Inflammatory macrophage treated with lipopolysaccharide for 1 hour (primary cell): ENCODE data around the gene TLR6.

Source experiments
- DNase-seq, 2 donors: peaks; one replicate each; pipeline ENCODE4 v3.0.0-alpha.2; 2020 to 2022

TLR6 gene

GRCh38 chr4:38867478-38868058, 11.0 kb upstream of the TLR6 start, which contains the start of gene FAM114A1:
Gene FAM114A1, plus strand, starts transcription at chr4:38867806. Its CDS starts 10,273 bp downstream, at chr4:38878079.
- peak; percentile 78 to 80 for DNase-seq

- no peak for DNase-seq
Measured at GRCh38 chr4:38866973-38867477, 10.4 kb upstream of the TLR6 start.

- no peak for DNase-seq
Measured at GRCh38 chr4:38865445-38865844, 8.8 kb upstream of the TLR6 start.

GRCh38 chr4:38861791-38862190, 5.2 kb upstream of the TLR6 start:
- DNase-seq, result no peak

- peak; percentile 57 to 83 for DNase-seq
Measured at GRCh38 chr4:38860788-38861424, 4.3 kb upstream of the TLR6 start.

GRCh38 chr4:38859501-38859900, 2.9 kb upstream of the TLR6 start:
- no peak for DNase-seq

GRCh38 chr4:38858097-38858420, 1.4 kb upstream of the TLR6 start:
- DNase-seq, result no peak

GRCh38 chr4:38857354-38858096, 908 bp upstream of the TLR6 start:
- peak; percentile 84 to 93 for DNase-seq

GRCh38 chr4:38856046-38856445, 571 bp downstream of the TLR6 start:
- peak; percentile 47 to 51 for DNase-seq

- no peak for DNase-seq
Measured at GRCh38 chr4:38855466-38855865, 1.2 kb downstream of the TLR6 start.

- DNase-seq, result no peak
Measured at GRCh38 chr4:38846015-38846414, 10.6 kb downstream of the TLR6 start.

- DNase-seq, result no peak
Measured at GRCh38 chr4:38842994-38843393, 13.6 kb downstream of the TLR6 start.

GRCh38 chr4:38837849-38838248, 18.8 kb downstream of the TLR6 start:
- DNase-seq, result no peak

- no peak for DNase-seq
Measured at GRCh38 chr4:38837334-38837733, 19.3 kb downstream of the TLR6 start.

GRCh38 chr4:38834570-38834969, 22.0 kb downstream of the TLR6 start:
- no peak for DNase-seq

GRCh38 chr4:38832624-38833528, 23.7 kb downstream of the TLR6 start:
- no peak for DNase-seq

GRCh38 chr4:38832206-38832605, 24.4 kb downstream of the TLR6 start:
- no peak for DNase-seq

- no peak for DNase-seq
Measured at GRCh38 chr4:38831653-38832052, 25.0 kb downstream of the TLR6 start.

GRCh38 chr4:38829237-38829636, 27.4 kb downstream of the TLR6 start:
- DNase-seq, result no peak

GRCh38 chr4:38823766-38824165, 32.9 kb downstream of the TLR6 start:
- no peak for DNase-seq

- no peak for DNase-seq
Measured at GRCh38 chr4:38822748-38823303, 33.8 kb downstream of the TLR6 start.

- DNase-seq, result no peak
Measured at GRCh38 chr4:38821739-38822138, 34.9 kb downstream of the TLR6 start.
